Prostate gland (tissue), 2 donors: ENCODE measurements around the gene MTA3.

Experiments
- POLR2A ChIP-seq: fragments of 450-650 bp; IDR thresholded peaks from one replicate; pipeline ENCODE4 v1.6.1; 2016; ENCODE audit warnings: antibody characterized with exemption, mild to moderate bottlenecking
- POLR2AphosphoS5 ChIP-seq: sonication (generic); formaldehyde crosslinking; IDR thresholded peaks from one replicate; pipeline ENCODE4 v1.6.1; 2017; ENCODE audit warnings: antibody characterized with exemption
- TF ChIP-seq, protein P1 (sequence below), 4 experiments: fragments of 200-600 bp in 2 of 4; fragments of 450-650 bp in 2 of 4; sonication (generic) in 2 of 4; IDR thresholded peaks; 1 replicate in 3 of 4; 2 replicates in 1 of 4; pipeline ENCODE4 v1.5.1; 2016 to 2019; ENCODE audit warnings: antibody characterized with exemption in 4 of 4, mild to moderate bottlenecking in 2 of 4, moderate library complexity in 2 of 4

DNA sequence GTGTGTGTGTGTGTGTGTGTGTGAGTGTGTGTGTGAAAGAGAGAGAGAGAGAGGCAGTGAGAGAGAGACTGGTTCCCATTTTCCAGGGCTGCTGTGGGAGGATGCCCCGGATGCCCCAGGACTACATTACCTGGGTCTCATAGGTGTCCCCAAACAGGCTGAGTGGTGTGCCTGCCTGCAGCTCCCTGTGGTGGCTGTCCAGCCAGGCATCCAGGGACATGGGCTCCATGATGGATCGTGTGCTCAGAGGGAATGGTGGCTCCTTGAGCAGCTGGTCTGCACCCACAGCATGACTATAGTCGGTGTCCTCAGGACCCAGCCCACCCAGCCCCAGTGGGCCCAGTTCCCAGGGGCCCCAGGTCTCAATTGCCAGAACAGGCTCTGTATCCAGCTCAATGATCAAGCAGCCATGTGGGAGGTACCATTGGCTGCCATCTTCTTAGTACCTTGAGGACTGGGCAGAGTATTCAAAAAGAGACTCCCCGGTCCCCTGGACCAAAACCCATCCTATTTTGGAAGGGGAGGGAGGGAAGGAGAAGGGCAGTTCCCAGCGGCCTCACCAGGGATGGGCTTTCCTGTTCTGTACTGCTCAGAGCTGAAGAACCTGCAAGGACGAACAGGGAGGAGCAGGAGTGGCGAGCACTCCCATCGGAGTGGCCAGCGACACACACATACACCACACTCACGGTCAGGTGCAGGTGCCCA, 201.3 kb downstream of the MTA3 start:
- TF ChIP-seq, protein P1, sequence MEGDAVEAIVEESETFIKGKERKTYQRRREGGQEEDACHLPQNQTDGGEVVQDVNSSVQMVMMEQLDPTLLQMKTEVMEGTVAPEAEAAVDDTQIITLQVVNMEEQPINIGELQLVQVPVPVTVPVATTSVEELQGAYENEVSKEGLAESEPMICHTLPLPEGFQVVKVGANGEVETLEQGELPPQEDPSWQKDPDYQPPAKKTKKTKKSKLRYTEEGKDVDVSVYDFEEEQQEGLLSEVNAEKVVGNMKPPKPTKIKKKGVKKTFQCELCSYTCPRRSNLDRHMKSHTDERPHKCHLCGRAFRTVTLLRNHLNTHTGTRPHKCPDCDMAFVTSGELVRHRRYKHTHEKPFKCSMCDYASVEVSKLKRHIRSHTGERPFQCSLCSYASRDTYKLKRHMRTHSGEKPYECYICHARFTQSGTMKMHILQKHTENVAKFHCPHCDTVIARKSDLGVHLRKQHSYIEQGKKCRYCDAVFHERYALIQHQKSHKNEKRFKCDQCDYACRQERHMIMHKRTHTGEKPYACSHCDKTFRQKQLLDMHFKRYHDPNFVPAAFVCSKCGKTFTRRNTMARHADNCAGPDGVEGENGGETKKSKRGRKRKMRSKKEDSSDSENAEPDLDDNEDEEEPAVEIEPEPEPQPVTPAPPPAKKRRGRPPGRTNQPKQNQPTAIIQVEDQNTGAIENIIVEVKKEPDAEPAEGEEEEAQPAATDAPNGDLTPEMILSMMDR (IDR thresholded peaks at IDR 0.05), result no peak
- TF ChIP-seq POLR2A, result no peak
- no peak for TF ChIP-seq POLR2AphosphoS5
